SW 1271 (cell line): ENCODE results near the gene COL1A1.

Experiments
- DNase-seq, 2 experiments: peaks; one replicate each; lab custom pipeline; 2025; lab: John Stamatoyannopoulos, UW

Gene COL1A1

DNA sequence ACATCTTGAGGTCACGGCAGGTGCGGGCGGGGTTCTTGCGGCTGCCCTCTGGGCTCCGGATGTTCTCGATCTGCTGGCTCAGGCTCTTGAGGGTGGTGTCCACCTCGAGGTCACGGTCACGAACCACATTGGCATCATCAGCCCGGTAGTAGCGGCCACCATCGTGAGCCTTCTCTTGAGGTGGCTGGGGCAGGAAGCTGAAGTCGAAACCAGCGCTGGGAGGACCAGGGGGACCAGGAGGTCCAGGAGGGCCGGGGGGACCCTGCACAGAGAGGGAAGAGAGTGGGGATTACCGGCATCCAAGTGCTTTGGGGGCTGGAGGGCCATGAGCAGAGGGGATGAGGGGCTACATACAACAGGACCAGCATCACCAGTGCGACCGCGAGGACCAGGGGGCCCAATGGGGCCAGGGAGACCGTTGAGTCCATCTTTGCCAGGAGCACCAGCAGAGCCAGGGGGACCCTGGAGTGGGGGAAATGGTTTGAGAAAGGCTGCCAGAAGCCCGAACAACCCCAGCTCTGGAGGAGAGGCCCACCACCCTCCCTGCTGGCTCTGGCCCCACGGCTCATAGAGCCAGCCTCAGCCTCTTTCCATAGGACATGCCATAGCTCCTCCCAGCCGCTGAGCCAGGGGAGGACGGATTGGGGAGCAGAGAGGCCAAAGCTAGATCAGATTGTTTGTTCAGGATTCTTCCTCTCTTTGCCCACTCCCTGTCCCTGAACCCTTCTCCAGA, 14.6 kb downstream of the COL1A1 start:
- no peak for DNase-seq

DNA sequence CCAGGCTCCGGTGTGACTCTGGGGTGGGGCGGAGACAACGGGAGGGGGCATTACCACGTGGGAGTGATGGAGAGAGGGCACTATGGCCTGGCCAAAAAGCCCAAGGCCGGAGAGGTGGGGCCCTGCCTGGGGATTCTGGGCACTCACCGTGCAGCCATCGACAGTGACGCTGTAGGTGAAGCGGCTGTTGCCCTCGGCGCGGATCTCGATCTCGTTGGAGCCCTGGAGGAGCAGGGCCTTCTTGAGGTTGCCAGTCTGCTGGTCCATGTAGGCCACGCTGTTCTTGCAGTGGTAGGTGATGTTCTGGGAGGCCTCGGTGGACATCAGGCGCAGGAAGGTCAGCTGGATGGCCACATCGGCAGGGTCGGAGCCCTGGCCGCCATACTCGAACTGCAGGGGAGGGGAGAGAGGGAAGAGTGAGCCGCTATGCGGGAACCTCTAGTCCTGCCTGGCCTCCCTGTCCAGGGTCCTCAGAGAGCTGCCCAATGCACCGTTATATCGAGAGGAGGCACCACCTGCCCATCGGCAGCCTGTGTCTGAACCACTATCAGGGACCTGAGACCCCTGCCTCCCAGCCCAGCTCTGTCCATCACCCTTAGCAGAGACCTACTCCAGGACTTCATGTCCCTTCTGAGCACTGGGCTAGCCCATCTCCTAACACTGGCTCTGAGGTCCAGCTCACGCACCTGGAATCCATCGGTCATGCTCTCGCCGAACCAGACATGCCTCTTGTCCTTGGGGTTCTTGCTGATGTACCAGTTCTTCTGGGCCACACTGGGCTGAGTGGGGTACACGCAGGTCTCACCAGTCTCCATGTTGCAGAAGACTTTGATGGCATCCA, 15.6 kb downstream of the COL1A1 start:
- DNase-seq: no peak

DNA sequence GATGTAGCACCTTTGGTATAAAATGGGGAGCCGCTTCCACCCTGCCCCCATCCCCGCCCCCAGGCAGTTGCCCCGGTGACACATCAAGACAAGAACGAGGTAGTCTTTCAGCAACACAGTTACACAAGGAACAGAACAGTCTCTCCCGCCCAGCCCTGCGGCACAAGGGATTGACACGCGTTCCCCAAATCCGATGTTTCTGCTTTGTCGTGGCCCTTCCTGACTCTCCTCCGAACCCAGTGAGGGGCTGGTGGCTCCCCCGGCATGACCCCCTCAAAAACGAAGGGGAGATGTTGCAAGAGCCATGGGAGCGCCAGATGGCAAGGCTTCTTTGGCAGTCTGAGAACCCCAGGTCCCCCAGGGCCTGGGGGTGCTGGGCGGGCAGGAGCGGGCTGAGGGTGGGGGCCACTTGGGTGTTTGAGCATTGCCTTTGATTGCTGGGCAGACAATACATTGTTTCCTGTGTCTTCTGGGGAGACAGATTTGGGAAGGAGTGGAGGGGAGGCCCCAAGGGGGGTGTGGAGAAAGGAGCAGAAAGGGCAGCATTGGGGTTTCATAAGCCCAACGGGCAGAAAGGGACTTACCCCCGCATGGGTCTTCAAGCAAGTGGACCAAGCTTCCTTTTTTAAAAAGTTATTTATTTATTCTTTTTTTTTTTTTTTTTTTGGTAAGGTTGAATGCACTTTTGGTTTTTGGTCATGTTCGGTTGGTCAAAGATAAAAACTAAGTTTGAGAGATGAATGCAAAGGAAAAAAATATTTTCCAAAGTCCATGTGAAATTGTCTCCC, 16.6 kb downstream of the COL1A1 start:
- DNase-seq: no peak

DNA sequence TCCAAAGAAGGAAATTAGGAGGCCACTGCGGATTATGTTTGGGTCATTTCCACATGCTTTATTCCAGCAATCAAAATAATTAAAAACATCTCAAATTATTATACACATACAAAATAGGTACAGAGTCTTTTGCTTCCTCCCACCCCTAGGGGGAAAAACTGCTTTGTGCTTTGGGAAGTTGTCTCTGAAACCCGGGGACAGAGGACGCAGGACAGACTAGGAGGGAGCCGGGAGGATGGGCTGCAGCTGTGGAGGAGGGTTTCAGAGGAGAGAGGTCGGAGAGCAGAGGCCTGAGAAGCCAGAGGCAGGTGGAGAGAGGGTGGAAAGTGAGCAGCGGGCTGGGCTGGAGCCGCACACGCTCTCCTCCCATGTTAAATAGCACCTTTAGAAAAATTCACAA, 17.4 kb downstream of the COL1A1 start:
- DNase-seq: no peak

- no peak for DNase-seq
Measured at GRCh38 chr17:50183421-50183994, 17.9 kb downstream of the COL1A1 start.

DNA sequence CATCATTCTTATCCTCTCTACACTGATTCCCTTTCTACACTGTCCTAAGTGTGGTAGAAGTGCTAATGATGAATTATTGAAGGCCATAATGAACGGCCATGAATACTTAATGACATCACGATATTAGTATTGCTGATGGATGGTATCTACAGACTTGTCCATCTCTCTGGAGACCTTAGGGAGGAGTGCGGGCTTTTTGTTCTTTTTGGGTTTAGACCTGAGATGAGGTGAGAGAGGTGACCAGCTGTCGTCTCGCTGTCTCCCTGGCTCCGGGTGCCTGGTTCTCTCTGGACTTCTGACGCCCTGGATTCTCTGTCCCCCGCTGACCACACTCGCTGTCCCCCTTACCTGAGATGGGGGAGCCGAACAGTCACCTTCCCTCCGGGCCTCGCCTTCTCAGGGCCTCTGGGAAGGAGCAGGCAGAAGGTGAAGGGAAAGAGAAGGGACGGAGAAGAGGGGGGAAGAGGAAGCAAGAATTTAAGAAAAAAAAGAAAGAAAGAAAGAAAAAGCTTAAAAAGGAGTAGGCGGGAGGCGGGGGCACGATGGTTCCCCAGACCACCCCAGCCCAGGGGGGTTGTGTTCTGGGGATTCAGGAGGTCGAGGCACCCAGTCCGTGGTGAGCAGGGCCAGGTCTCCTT, 18.5 kb downstream of the COL1A1 start:
- DNase-seq: no peak

- DNase-seq: no peak
Measured at GRCh38 chr17:50181591-50182560, 19.6 kb downstream of the COL1A1 start.

GRCh38 chr17:50181144-50181543, 20.3 kb downstream of the COL1A1 start:
- no peak for DNase-seq

DNA sequence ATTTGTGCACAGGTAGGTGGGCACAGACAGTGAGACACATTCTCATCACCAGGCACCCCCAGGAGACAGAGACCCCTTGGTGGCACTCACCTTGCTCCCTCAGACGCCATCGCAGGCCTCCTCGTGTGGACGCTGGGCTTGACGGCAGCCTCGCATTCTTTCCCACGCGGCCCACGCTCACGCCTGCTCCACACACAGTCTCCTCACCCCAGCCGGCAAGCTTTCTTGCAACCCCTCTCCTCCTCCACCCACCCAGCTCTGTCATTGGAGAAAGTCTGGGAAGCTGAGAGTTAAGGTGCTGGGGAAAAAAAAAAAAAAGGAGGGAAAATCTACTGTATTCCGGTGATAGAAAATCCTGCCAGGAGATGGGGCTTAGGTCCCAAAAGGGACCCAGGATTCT, 20.8 kb downstream of the COL1A1 start:
- DNase-seq: no peak

- DNase-seq: no peak
Measured at GRCh38 chr17:50180111-50180510, 21.3 kb downstream of the COL1A1 start.

GRCh38 chr17:50177983-50178834, 23.2 kb downstream of the COL1A1 start:
- DNase-seq: peak in 1 of 2 experiments; percentile 65

- DNase-seq: no peak
Measured at GRCh38 chr17:50177476-50177875, 24.0 kb downstream of the COL1A1 start.

DNA sequence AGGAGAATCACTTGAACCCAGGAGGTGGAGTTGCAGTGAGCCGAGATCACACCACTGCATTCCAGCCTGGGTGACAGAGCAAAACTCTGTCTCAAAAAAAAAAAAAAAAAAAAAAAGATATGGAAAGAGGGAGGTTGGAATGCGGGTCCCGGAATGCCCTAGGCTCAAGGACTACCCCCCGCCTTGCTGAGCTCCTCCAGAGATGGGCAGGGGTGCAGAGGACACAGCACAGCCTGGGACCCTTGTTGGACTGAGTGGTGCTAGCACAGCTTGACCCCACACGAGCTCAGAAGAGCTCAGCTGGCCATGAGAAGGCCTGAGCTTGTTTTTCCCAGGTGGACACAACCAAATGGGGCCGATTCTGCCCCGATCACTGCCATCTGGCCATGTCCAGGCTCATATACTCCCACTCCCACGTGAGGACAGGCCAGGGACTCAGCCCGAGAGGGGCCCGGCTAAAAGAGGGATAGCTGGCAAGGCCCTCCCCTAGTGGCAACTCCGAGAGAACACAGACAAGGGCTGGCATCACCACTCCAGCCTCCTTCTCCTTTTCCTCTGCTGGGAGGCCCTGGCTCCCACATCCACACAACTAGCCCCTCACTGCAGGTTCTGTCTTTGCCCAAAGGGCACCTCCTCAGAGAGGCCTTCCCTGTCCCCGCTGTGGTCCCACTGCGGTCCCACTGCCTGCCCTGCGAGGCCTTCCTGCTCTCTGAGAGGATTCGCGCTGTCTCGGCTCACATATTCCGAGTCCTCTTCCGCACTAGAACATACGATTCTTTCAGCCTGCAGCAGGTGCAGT, 24.7 kb downstream of the COL1A1 start:
- no peak for DNase-seq

DNA sequence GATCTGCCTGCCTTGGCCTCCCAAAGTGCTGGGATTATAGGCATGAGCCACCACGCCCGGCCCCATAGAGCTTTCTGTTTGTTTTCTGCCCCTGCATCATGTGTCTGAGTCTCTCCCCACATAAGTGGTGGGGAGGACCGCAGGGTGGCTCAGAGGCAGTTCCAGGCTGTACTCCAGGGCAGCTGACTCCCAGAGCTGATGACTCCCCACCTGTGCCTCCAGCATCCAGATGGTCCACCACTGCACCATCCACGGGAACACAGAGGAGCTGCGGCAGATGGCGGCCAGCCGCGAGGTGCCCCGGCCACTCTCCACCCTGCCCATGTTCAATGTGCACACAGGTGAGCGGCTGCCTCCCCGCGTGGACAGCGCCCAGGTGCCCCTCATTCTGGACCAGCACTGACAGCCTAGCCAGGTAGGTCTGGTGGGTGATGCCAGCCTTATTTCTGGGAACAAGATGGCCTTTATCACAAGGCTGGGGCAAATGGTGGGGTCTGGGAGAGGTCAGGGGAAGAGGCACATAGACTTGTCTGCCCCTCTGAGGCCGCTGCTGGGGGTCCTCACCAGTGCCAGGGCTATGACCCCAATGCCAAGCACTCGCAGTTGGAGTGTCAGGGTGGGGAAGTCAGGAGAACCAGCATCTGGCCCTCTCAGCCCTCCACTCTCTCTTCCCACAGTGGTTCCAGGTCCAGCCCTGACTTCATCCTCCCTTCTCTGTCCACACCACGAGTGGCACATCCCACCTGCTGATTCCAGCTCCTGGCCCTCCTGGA, 26.2 kb downstream of the COL1A1 start:
- DNase-seq: no peak

DNA sequence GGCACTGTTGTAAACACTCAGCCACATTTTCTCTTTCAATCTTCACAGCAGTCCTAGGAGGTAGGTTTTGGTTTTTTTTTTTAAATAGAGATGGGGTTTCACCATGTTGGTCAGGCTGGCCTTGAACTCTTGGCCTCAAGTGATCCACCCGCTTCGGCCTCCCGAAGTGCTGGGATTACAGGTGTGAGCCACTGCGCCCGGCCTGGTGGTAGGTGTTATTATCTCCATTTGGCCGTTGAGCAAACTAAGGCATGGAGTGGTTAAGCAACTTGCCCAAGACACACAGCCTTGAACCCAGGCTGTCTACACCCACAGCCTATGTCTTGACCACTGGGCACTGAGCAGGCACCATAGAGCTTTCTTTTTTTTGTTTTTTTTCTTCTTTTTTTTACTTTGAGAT, 27.0 kb downstream of the COL1A1 start:
- DNase-seq: no peak

DNA sequence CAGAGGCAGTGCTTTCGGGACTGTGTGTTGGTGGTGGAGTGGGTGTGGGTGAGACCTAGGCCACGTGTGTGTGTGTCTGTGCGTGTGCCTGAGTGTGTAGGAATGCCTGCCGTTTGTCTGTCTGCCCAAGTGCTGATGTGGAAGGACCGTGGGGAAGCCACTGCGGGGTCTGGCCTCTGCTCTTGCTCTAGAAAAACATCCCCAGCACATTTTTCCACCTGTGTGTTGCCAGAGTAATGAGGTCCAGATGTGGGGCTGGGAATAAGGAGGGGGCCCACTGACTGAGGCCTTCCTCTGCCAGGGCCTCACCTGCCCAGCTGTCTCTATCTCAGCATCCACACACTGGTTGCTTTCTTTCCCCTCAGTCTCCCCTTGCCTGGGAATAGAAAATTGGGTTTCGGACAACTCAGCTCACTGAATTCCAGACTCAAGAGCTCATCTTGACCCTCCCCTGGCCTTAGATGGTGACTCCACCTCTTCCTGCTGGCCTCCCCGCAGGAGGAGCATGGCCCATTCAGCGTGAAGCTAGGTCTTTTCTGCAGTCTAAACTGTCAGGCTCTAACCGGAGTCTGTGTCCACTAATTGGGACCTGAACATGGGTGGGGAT, 28.0 kb downstream of the COL1A1 start:
- no peak for DNase-seq

DNA sequence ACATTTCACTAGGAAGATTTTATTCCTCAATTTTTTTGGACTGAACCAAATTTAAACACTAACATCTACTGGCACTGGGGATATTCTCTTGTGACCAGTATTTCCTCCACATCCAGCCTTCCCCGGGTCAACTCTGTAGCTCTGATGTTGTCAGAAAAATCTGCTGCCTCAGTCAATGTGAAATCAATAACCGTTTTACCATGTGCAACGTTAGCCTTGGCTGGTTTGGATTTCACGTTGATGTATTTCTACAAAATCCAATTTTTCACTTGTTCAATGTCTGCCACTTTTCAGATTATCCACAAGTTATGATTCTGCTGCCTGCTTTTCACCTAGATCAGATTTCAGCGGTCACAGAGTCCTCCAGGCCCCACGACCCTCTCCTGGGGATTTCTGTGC, 28.5 kb downstream of the COL1A1 start:
- no peak for DNase-seq

DNA sequence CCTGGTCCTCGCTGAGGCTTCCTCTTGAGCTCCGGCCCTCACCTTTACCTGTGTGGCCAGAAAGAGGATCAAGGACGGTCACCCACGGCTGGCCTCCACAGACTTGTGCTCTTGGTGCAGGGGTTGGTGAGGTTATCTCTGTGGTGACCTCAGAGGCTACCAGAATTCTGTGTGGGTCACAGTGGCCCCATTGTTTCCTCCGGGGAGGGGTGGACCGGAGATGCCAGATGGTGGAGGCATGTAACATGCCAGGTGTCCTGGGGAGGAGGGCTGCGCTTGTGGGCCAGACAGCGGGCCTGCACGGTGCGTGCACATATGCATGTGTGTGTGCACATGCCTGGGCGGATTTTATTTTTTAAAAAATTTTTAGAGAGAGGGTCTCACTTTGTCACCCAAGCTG, 29.3 kb downstream of the COL1A1 start:
- no peak for DNase-seq
